Peyer's patch (tissue), 4 donors: ENCODE data around the gene INPP5B.

Experiments used
- POLR2A ChIP-seq, 2 donors: fragments of 450-650 bp; IDR thresholded peaks; one replicate each; pipeline ENCODE4 v1.5.1; 2017; ENCODE audit warnings: antibody characterized with exemption in 2 of 2, mild to moderate bottlenecking in 2 of 2, moderate library complexity in 2 of 2
- TF ChIP-seq, protein P1 (sequence below), 6 experiments: fragments of 450-650 bp in 4 of 6; fragments of 200-600 bp in 2 of 6; sonication (generic) in 1 of 6; IDR thresholded peaks; one replicate each; pipeline ENCODE4 v1.5.1; 2017 to 2019; ENCODE audit warnings: antibody characterized with exemption in 6 of 6, mild to moderate bottlenecking in 3 of 6, moderate library complexity in 1 of 6

DNA sequence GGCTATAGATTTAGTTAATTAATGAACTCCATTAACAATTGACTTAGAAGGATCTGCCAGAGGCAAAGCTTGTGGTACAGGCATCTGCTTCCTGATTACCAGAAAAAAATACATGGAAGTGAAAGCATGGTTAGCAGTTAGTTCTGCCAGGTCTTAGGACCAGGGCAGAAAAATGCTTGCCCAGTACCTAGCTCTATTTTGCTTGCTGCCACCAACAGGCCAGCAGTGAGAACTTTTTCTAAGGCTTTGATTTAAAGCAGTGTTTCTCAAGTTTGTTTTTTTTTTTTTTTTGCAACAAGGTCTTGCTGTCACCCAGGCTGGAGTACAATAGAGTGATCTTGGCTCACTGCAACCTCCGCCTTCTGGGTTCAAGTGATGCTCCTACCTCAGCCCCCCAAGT lies 71.0 kb downstream of the INPP5B start:
- no peak for TF ChIP-seq POLR2A (IDR thresholded peaks at IDR 0.05)
- TF ChIP-seq, protein P1, sequence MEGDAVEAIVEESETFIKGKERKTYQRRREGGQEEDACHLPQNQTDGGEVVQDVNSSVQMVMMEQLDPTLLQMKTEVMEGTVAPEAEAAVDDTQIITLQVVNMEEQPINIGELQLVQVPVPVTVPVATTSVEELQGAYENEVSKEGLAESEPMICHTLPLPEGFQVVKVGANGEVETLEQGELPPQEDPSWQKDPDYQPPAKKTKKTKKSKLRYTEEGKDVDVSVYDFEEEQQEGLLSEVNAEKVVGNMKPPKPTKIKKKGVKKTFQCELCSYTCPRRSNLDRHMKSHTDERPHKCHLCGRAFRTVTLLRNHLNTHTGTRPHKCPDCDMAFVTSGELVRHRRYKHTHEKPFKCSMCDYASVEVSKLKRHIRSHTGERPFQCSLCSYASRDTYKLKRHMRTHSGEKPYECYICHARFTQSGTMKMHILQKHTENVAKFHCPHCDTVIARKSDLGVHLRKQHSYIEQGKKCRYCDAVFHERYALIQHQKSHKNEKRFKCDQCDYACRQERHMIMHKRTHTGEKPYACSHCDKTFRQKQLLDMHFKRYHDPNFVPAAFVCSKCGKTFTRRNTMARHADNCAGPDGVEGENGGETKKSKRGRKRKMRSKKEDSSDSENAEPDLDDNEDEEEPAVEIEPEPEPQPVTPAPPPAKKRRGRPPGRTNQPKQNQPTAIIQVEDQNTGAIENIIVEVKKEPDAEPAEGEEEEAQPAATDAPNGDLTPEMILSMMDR (IDR thresholded peaks at IDR 0.05): no peak
